Neural cell (in vitro differentiated cells): ENCODE measurements around the gene RSRP1.
"Not testable (repeated sequence)": the region's sequence is repeated elsewhere in the genome, so short reads cannot be mapped to it uniquely, and the experiment has no call there.

Experiments used
- EP300 ChIP-seq: fragments of 450-650 bp; conservative IDR thresholded peaks from 2 replicates; pipeline ENCODE4 v1.6.1; 2014; ENCODE audit warnings: antibody characterized with exemption, mild to moderate bottlenecking, moderate library complexity; ENCODE audit not compliant: poor library complexity, severe bottlenecking
- EZH2 ChIP-seq: fragments of 200-600, 300-800 bp; shearing (Covaris generic), sonication (generic); IDR thresholded peaks from 2 replicates; pipeline ENCODE4 v1.6.1; 2014; ENCODE audit warnings: antibody characterized with exemption, low read length, borderline replicate concordance, mild to moderate bottlenecking; ENCODE audit not compliant: insufficient read depth, poor library complexity, severe bottlenecking
- POLR2AphosphoS5 ChIP-seq: IDR thresholded peaks from 2 replicates; pipeline ENCODE4 v1.6.1; 2012
- TAF1 ChIP-seq: IDR thresholded peaks from 2 replicates; pipeline ENCODE4 v1.6.1; 2012; ENCODE audit warnings: low read depth
- TF ChIP-seq, protein P1 (sequence below): fragments of 450-650 bp; IDR thresholded peaks from 2 replicates; pipeline ENCODE4 v1.5.1; 2014; ENCODE audit warnings: antibody characterized with exemption, mild to moderate bottlenecking, moderate library complexity; ENCODE audit not compliant: poor library complexity, severe bottlenecking
- TF ChIP-seq, protein P2 (sequence below): IDR thresholded peaks from 2 replicates; pipeline ENCODE4 v1.6.1; 2012; ENCODE audit warnings: borderline replicate concordance

DNA sequence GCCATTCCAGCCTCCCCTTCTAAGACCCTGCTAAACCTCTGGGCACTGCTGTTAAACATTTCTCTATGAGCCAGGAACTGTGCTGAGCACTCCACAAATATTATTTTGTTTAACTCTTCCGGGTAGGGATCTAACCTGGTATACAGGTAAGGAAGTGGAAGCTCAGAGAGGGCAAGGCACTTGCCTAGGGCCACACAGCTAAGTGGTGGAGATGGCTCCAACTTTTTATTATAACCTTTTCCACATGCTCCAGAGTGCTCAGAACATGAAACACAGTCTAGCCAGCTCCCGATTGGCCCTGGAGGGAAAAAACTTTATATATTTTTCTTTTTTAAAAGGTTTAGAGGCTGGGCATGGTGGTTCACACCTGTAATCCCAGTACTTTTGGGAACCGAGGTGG is 38.6 kb upstream of the RSRP1 start:
- TF ChIP-seq, protein P1, sequence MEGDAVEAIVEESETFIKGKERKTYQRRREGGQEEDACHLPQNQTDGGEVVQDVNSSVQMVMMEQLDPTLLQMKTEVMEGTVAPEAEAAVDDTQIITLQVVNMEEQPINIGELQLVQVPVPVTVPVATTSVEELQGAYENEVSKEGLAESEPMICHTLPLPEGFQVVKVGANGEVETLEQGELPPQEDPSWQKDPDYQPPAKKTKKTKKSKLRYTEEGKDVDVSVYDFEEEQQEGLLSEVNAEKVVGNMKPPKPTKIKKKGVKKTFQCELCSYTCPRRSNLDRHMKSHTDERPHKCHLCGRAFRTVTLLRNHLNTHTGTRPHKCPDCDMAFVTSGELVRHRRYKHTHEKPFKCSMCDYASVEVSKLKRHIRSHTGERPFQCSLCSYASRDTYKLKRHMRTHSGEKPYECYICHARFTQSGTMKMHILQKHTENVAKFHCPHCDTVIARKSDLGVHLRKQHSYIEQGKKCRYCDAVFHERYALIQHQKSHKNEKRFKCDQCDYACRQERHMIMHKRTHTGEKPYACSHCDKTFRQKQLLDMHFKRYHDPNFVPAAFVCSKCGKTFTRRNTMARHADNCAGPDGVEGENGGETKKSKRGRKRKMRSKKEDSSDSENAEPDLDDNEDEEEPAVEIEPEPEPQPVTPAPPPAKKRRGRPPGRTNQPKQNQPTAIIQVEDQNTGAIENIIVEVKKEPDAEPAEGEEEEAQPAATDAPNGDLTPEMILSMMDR, result not testable (repeated sequence)
- TF ChIP-seq EZH2, EP300, POLR2AphosphoS5, TAF1: not testable (repeated sequence)
- TF ChIP-seq, protein P2, sequence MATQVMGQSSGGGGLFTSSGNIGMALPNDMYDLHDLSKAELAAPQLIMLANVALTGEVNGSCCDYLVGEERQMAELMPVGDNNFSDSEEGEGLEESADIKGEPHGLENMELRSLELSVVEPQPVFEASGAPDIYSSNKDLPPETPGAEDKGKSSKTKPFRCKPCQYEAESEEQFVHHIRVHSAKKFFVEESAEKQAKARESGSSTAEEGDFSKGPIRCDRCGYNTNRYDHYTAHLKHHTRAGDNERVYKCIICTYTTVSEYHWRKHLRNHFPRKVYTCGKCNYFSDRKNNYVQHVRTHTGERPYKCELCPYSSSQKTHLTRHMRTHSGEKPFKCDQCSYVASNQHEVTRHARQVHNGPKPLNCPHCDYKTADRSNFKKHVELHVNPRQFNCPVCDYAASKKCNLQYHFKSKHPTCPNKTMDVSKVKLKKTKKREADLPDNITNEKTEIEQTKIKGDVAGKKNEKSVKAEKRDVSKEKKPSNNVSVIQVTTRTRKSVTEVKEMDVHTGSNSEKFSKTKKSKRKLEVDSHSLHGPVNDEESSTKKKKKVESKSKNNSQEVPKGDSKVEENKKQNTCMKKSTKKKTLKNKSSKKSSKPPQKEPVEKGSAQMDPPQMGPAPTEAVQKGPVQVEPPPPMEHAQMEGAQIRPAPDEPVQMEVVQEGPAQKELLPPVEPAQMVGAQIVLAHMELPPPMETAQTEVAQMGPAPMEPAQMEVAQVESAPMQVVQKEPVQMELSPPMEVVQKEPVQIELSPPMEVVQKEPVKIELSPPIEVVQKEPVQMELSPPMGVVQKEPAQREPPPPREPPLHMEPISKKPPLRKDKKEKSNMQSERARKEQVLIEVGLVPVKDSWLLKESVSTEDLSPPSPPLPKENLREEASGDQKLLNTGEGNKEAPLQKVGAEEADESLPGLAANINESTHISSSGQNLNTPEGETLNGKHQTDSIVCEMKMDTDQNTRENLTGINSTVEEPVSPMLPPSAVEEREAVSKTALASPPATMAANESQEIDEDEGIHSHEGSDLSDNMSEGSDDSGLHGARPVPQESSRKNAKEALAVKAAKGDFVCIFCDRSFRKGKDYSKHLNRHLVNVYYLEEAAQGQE, result not testable (repeated sequence)
